ENCODE measurements around the gene LANCL3.

DNA sequence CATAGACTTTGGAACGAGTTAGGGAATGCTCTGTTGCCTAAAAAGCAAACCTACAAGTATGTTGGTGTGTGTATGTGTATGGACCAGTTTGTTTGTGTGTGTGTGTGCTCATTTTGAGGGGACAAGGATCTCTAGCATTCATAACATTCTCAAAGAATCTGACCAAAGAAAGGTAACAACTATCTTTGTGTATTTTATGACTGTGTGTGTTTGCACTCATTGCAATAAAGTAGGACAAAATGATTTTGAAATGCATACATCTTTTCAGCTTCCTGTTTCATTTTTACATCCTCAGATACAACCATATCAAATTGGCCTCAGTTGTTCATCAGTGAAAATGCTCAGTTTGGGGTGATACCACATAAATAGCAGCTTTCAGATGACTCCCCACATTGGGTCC, 105.8 kb downstream of the LANCL3 start:
- TF ChIP-seq, protein P1, sequence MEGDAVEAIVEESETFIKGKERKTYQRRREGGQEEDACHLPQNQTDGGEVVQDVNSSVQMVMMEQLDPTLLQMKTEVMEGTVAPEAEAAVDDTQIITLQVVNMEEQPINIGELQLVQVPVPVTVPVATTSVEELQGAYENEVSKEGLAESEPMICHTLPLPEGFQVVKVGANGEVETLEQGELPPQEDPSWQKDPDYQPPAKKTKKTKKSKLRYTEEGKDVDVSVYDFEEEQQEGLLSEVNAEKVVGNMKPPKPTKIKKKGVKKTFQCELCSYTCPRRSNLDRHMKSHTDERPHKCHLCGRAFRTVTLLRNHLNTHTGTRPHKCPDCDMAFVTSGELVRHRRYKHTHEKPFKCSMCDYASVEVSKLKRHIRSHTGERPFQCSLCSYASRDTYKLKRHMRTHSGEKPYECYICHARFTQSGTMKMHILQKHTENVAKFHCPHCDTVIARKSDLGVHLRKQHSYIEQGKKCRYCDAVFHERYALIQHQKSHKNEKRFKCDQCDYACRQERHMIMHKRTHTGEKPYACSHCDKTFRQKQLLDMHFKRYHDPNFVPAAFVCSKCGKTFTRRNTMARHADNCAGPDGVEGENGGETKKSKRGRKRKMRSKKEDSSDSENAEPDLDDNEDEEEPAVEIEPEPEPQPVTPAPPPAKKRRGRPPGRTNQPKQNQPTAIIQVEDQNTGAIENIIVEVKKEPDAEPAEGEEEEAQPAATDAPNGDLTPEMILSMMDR (conservative IDR thresholded peaks at IDR 0.05): no peak
- no peak for TF ChIP-seq EZH2 (IDR thresholded peaks at IDR 0.05; ENCODE audit: low read depth)
